NCI-H446 treated with DMSO at 0.1 percent for 48 hours (cell line): ENCODE results near the gene SORCS2.
A peak's percentile ranks its signal among the peaks of the same experiment; 100 is the strongest.
"Not testable (repeated sequence)": the region's sequence is repeated elsewhere in the genome, so short reads cannot be mapped to it uniquely, and the experiment has no call there.

ENCODE experiments used
- DNase-seq: peaks from one replicate; lab custom pipeline; 2025; lab: John Stamatoyannopoulos, UW

Gene SORCS2

GRCh38 chr4:7556558-7556957 is 364.2 kb downstream of the SORCS2 start:
- DNase-seq = no peak

- no peak for DNase-seq
Measured at GRCh38 chr4:7557456-7557855, 365.1 kb downstream of the SORCS2 start.

GRCh38 chr4:7558436-7558835 is 366.1 kb downstream of the SORCS2 start:
- DNase-seq = no peak

- no peak for DNase-seq
Measured at GRCh38 chr4:7559316-7559715, 367.0 kb downstream of the SORCS2 start.

GRCh38 chr4:7559741-7560395 is 367.5 kb downstream of the SORCS2 start:
- DNase-seq = no peak

- no peak for DNase-seq
Measured at GRCh38 chr4:7561557-7561956, 369.2 kb downstream of the SORCS2 start.

- DNase-seq = no peak
Measured at GRCh38 chr4:7564242-7564641, 371.9 kb downstream of the SORCS2 start.

- DNase-seq = no peak
Measured at GRCh38 chr4:7565483-7565882, 373.1 kb downstream of the SORCS2 start.

- no peak for DNase-seq
Measured at GRCh38 chr4:7569810-7570783, 377.8 kb downstream of the SORCS2 start.

- DNase-seq = no peak
Measured at GRCh38 chr4:7571001-7571400, 378.7 kb downstream of the SORCS2 start.

GRCh38 chr4:7571701-7572100 is 379.4 kb downstream of the SORCS2 start:
- DNase-seq = no peak

- no peak for DNase-seq
Measured at GRCh38 chr4:7572894-7573293, 380.6 kb downstream of the SORCS2 start.

- no peak for DNase-seq
Measured at GRCh38 chr4:7573576-7574091, 381.3 kb downstream of the SORCS2 start.

- no peak for DNase-seq
Measured at GRCh38 chr4:7574287-7575014, 382.1 kb downstream of the SORCS2 start.

- DNase-seq = no peak
Measured at GRCh38 chr4:7575426-7575825, 383.1 kb downstream of the SORCS2 start.

GRCh38 chr4:7577361-7578039 is 385.2 kb downstream of the SORCS2 start:
- not testable (repeated sequence) for DNase-seq

GRCh38 chr4:7581477-7581876 is 389.1 kb downstream of the SORCS2 start:
- DNase-seq = no peak

- peak; percentile 1 for DNase-seq
Measured at GRCh38 chr4:7582313-7583097, 390.2 kb downstream of the SORCS2 start.

- no peak for DNase-seq
Measured at GRCh38 chr4:7584098-7584497, 391.8 kb downstream of the SORCS2 start.

GRCh38 chr4:7584606-7585159 is 392.3 kb downstream of the SORCS2 start:
- no peak for DNase-seq

- no peak for DNase-seq
Measured at GRCh38 chr4:7585768-7586167, 393.4 kb downstream of the SORCS2 start.
